Posterior cingulate gyrus (tissue), 11 donors: ENCODE results near the gene ASPDH.
A peak's percentile ranks its signal among the peaks of the same experiment; 100 is the strongest.
"Not testable (repeated sequence)": the region's sequence is repeated elsewhere in the genome, so short reads cannot be mapped to it uniquely, and the experiment has no call there.

ENCODE experiments used
- DNase-seq, 10 donors: peaks; one replicate each; pipeline versions ENCODE4 v3.0.0 to v3.0.0-alpha.2; 2020 to 2021; ENCODE audit warnings: mixed read lengths in 3 of 10
- intact Hi-C: fragments of 100-400 bp; cut with DNase I; formaldehyde crosslinking; loops from one replicate; pipeline ENCODE4 v1.15.1; 2023

ASPDH gene

GRCh38 chr19:50548191-50549058 is 34.7 kb upstream of the ASPDH start:
- DNase-seq: peak in 7 of 10 donors; percentile 66 to 97 (median 77)
- intact Hi-C loops: loop anchor here (10.0 kb wide), 1 partner anchor 54 kb away; no protein-coding TSS in a partner anchor

- intact Hi-C loops: loop anchor here (10.0 kb wide), 1 partner anchor 53 kb away; no protein-coding TSS in a partner anchor
- peak in 3 of 10 donors; percentile 47 to 78 (median 55) for DNase-seq
These were observed 33.9 kb upstream of the ASPDH start for GRCh38 chr19:50547385-50548190.

GRCh38 chr19:50546527-50547221 is 33.0 kb upstream of the ASPDH start:
- no peak for DNase-seq

DNA sequence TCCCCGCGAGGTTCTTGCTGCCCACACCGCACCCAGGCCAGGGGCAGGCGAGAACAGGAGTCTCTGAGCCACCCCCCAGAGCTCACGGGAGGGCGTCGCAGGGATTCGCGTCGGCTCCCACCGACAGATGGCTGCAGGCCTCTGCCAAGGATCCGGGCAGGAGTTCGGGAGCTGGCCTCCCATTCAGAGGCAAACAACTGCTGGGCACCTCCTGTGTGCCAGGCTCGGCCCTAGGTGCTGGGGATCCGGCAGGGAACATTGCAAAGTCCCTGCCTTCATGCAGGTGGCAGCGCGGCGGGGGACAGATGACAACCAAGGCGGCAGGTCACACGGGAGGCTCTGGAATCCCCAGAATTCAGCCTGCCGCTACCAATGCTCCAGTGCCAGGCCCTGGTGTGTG is 29.2 kb upstream of the ASPDH start:
- intact Hi-C loops: loop anchor here (10.0 kb wide), 1 partner anchor 48 kb away; no protein-coding TSS in a partner anchor
- peak in 1 of 10 donors; percentile 86 for DNase-seq

More at GRCh38 chr19:50546527-50547221, 33.0 kb upstream of the ASPDH start:
- intact Hi-C loops: loop anchor here (10.0 kb wide), 1 partner anchor 52 kb away; no protein-coding TSS in a partner anchor

DNA sequence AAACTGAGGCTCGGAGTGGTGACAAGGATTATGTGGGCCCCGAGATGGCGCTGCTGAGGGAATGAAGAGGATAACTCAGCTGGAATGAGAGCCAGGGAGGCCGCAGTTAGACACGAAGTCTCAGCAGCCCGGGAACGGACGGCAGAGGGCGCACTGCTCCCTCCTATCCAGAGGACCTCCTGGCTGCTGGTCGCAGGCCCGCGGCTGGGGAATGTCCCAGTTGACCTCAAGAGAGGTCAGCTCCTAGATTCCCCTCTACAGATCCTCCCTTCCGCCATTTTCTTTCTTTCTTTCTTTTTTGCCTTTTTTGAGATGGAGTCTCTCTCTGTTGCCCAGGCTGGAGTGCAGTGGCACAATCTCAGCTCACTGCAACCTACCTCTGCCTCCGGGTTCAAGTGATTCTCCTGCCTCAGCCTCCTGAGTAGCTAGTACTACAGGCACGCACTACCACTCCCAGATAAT is 24.1 kb upstream of the ASPDH start:
- intact Hi-C loops: loop anchor here (1.0 kb wide), 1 partner anchor 19 kb away; no protein-coding TSS in a partner anchor
- DNase-seq: peak; percentile 80 to 99 (median 94)

- intact Hi-C loops: no loop called here
These were observed 23.6 kb upstream of the ASPDH start for GRCh38 chr19:50537306-50537685.

GRCh38 chr19:50536662-50537305 is 23.1 kb upstream of the ASPDH start:
- DNase-seq: peak in 2 of 10 donors; percentile 64 to 87
- intact Hi-C loops: no loop called here

More at GRCh38 chr19:50537306-50537685, 23.6 kb upstream of the ASPDH start:
- no peak for DNase-seq

GRCh38 chr19:50535672-50536187 is 22.0 kb upstream of the ASPDH start:
- intact Hi-C loops: no loop called here
- DNase-seq: no peak

DNA sequence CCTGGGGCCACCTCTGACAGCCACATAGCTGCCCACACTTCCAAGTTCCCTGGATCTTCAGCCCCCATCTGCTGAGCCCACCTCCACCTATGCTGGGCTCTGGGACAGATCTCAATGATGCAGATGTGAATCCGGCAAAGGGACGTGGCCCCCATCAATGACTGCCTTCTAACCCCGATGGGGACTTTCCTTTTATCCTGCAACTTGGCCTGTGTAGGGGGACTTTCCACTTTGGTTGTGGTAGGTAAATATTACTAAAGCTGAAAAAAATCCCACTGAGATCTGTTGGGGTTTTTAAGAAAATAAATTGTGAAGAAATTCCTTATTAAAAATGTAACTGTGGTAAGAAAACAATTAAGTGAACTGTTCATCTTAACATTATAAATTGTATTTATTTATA is 20.8 kb upstream of the ASPDH start:
- intact Hi-C loops: no loop called here
- no peak for DNase-seq

GRCh38 chr19:50532952-50533351 is 19.2 kb upstream of the ASPDH start:
- no peak for DNase-seq
- intact Hi-C loops: no loop called here

- intact Hi-C loops: no loop called here
- peak in 2 of 10 donors; percentile 52 to 91 for DNase-seq
These were observed 17.5 kb upstream of the ASPDH start for GRCh38 chr19:50531171-50531612.

GRCh38 chr19:50528052-50528451 is 14.3 kb upstream of the ASPDH start:
- intact Hi-C loops, DNase-seq: not testable (repeated sequence)

- peak in 3 of 10 donors; percentile 33 to 81 (median 64) for DNase-seq
- intact Hi-C loops: no loop called here
These were observed 9.2 kb upstream of the ASPDH start for GRCh38 chr19:50522881-50523280.

DNA sequence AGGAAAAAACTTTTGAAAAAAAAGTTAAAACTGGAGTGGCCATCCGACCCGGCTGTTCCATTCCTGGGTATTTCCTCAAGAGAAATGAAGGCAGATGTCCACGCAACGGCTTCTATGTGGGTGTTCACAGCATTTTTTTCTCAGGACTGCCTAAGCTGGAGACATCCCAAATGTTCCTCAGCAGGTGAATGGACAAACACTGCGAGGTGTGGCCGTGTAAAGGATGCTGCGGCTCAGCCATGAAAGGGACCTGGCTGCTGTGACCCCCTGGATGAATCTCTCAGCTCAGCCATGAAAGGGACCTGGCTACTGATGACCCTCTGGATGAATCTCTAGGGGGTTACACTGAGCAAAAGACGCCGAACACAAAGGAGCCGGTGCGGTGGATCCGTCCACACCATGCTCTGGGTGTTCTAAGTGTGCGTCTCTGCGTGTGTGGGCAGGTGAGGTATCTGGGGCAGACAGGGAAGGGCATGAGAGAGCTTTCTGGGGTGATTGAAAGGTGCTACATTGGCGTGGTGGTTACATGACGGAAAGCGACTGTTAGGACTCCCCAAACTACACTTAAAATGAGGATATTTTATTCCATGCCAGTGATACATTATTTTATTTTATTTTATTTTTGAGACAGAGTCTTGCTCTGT is 7.2 kb upstream of the ASPDH start:
- DNase-seq: peak in 3 of 10 donors; percentile 56 to 70 (median 65)
- intact Hi-C loops: no loop called here

DNA sequence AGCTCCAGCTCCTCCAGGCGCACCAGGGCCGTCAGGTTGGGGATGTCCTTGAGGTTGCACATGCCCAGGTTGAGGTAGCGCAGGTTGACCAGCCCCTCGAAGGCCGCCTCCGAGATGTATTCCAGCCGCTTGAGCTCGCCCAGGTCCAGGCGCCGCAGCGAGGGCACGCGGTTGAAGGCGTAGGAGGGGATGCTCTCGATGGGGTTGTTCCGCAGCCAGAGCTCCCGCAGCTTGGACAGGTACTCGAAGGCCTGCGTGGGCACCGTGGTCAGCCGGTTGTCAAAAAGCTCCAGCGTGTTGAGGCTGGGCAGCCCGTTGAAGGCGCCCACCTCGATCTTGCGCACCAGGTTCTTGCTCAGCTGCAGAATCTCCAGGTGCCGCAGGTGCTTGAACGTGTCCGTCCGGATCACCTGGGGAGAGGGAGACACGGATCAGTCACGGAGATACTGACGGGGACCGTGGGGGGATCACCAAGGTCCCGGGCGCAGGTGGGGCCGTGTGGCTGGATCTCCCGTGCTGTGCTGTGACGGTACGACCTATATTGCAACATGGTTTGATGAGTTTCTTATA is 5.4 kb upstream of the ASPDH start:
- intact Hi-C loops: no loop called here
- peak in 3 of 10 donors; percentile 22 to 80 (median 74) for DNase-seq

GRCh38 chr19:50518091-50519005 is 4.6 kb upstream of the ASPDH start:
- intact Hi-C loops: no loop called here
- peak in 4 of 10 donors; percentile 28 to 84 (median 74) for DNase-seq

GRCh38 chr19:50517704-50518075 is 4.0 kb upstream of the ASPDH start:
- peak in 4 of 10 donors; percentile 21 to 79 (median 46) for DNase-seq
- intact Hi-C loops: no loop called here
